NCI-H510A treated with DMSO at 0.1 percent for 48 hours (cell line): ENCODE measurements around the gene UCN2.

Experiments
- DNase-seq: peaks from one replicate; lab custom pipeline; 2025; lab: John Stamatoyannopoulos, UW

The UCN2 gene

DNA sequence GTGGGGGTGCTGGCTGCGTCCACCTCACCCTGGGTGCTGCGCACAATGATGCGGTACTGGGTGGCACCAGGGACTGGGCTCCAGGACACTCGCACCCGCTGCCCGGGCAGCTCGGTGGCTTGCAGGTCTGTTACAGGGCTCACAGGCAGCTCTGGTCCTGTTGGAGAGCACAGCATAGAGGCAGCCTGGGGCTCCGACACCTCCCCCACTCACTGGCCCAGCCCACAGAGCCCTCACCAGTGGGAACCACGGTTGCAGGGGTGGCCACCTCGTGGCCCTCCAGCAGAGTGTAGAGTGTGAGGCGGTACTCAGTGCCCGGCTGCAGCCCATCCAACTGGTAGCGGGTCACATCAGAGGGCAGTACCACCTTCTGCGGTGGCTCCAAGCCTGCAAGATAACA lies 27.9 kb upstream of the UCN2 start:
- DNase-seq = no peak

DNA sequence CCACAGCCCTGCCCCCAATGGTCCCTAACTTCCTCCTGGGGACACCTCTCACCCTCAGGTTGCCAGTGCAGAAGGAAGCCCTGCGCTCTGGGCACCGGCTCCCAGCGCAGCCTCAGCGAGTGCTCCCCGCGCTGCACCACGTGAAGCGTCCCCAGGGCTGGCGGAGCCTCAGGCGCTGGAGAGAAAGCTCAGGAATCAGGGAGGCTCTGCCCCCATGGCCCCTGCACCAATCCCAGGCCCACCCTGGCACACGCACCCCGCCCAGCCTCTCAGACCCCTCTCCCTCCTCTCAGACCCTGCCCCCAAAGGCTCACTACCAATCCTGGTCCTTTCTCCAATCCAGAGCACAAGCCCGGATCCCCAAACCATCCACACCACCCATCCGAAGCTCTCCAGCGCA lies 24.6 kb upstream of the UCN2 start:
- no peak for DNase-seq

GRCh38 chr3:48587686-48588085 lies 24.1 kb upstream of the UCN2 start:
- no peak for DNase-seq

DNA sequence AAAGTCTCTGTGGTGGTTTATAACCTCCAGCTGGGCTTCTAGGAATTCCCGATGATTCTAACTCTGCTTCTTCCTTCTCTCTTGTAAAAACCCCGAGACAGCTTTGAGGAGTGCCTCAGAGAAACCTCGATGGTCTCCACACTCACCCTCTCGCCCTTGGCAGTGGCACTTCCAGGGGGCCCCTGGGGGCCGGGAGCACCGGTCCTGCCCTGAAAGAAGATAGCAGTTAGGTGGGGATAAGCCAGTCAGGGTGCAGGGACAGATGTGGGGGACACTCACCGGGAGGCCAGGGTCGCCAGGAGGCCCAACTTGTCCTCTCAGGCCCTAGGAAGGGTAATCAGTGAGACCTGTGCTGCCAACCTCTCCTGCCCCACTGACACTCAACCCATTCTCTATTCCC lies 21.8 kb upstream of the UCN2 start:
- DNase-seq = no peak

- DNase-seq = no peak
These were observed 21.3 kb upstream of the UCN2 start for GRCh38 chr3:48584836-48585235.

- DNase-seq = no peak
These were observed 18.3 kb upstream of the UCN2 start for GRCh38 chr3:48581621-48582481.

DNA sequence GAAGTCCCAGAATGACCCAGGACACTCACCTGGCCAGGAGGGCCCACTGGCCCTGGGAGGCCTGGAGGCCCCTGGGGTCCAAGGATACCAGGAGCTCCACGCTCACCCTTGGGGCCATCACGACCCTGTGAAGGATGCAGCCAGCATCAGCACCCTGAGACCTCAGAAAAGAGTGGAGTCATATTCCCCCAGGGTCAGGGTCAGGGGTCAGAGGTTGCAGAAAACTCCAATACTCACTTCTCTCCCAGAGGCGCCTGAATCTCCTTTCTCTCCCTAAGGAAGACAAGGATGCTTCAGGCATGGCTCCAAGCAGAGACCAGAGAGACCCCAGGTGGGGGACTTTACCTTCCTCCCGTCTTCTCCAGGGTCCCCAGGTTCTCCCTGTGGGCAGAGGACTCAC lies 13.1 kb upstream of the UCN2 start:
- no peak for DNase-seq

DNA sequence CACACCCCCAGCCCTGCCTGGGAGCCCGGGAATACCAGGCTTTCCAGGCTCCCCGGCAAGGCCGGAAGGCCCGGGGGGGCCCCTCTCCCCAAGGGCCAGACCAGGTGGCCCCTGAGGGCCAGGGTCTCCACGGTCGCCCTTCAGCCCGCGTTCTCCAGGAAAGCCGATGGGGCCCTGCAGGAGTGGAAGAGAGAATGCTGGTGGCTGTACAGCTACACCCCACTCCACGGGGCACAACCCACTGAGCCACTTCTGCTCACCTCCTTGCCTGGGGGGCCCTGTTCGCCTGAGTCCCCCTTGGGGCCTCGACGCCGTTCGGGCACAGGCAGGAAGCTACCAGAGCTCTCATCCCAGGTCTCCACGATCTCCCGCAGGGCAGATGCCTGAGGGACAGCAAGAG lies 11.8 kb upstream of the UCN2 start:
- no peak for DNase-seq

DNA sequence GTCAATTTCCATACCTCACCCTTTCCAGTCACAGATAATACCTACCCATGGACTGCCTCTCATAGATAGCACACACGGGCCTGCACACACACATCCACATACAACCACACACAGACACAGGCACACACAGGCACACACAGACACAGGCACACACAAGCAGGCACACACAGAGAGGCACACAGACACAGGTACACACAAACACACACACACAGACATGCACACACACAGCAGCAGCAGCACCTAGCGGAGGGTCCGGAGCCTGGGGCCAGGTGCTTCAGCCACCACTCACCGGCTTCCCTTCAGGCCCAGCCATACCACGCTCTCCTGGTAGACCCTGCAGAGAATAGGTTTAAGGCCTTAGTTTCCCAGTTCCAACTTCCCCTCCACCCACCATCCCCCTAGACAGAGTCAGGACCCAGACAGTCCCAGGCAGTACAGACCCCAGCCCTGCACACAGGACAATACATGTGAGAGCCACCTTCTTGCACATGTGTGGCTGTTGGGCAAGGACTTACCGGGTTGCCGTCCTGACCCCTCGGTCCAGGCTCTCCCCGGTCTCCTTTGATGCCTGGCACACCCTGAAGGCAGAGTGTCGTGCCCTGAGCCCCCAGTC lies 10.5 kb upstream of the UCN2 start:
- no peak for DNase-seq

DNA sequence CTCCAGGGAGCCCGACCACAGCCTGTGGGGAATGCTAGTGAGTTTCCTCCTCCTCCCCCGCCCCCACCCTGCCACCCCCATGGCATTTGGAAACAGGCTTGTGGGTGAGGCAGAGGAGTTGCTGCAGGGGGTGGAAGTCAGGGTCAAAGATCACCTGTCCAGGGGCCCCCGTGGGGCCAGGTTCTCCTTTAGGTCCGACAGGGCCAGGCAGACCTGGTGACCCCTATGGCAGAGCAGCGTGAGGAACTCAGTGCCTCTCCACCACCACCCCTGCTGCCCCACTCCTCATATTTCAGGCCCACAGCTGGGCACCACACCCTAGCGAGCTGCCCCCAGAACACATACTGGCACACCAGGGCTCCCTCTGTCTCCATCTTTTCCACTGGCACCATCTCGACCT lies 8.9 kb upstream of the UCN2 start:
- no peak for DNase-seq

- no peak for DNase-seq
These were observed 8.4 kb upstream of the UCN2 start for GRCh38 chr3:48571938-48572337.

- DNase-seq = no peak
These were observed 6.3 kb upstream of the UCN2 start for GRCh38 chr3:48569808-48570450.

DNA sequence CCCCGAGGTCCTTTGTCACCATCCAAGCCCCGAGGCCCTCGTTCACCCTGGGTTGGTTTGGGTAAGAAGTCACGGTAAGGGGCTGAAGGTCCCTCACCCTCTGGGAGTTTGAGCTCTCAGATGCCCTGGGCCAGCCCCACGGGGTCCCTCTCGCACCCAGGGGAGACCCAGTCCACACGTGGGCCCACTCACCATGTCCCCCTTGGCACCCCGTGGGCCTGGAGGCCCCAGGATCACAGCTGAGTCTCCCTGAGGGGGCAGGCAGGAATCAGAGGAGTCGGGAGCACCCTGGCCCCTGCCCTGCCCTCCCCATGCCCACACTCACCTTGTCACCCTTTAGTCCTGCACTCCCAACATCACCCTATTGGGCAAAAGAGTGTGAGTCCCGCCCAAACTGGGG lies 5.8 kb upstream of the UCN2 start:
- no peak for DNase-seq

GRCh38 chr3:48568476-48568875 lies 4.9 kb upstream of the UCN2 start:
- no peak for DNase-seq

DNA sequence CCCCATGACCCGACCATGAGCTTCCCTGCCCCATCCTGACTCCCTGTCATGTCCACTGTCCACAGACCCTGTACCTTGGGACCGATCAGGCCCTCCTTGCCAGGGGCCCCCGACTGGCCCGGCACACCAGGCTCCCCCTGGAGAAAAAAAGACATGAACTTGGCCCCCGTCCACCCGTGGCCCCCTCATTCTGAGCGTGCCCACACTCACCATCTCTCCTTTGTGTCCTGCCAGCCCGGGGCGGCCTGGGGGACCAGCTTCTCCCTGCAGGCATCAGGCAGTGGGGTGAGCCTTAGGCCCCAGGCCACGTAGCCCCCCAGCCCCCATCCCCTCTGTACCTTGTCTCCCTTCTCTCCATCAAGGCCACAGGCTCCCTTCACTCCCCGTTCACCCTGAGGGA lies 3.9 kb upstream of the UCN2 start:
- no peak for DNase-seq

- DNase-seq = no peak
These were observed 3.5 kb upstream of the UCN2 start for GRCh38 chr3:48567090-48567489.

- DNase-seq = no peak
These were observed 2.8 kb upstream of the UCN2 start for GRCh38 chr3:48566401-48566760.

DNA sequence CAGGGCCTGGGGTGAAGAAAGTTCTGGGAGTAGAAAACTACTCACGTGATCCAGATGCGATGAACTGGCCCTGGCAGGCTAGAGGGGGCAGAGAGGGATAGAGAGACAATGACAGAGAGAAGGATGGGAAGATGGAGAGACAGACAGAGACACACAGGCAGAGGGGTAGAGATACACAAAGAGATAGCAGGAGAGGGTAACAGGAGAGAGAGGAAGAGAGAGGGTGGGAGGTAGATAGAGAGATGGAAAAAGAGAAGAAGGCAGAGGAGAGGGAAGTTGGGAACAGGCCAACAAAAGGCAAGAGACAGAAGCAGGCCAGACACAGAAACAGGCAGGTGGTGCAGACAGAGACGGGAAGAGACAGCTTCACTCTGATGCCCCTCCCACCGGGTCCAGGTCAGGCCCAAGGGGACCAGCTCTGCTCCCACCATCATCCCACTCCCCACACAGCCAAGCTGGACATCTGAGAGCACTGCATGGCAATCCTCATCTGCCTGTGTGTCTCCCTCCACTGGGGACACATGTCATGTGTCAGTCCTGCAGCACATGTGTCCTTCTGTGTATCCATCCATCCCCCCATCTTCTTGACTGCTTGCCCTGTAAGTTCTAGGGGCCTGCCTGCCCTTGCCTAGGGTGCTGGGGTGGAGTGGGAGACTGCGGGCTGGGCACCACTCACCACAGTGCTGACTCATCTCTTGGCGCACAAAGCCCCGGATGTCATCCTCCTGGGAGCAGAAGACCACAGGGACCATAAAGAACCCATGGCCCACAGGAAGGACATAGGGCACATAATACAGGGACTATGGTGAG lies 2.2 kb upstream of the UCN2 start:
- no peak for DNase-seq

DNA sequence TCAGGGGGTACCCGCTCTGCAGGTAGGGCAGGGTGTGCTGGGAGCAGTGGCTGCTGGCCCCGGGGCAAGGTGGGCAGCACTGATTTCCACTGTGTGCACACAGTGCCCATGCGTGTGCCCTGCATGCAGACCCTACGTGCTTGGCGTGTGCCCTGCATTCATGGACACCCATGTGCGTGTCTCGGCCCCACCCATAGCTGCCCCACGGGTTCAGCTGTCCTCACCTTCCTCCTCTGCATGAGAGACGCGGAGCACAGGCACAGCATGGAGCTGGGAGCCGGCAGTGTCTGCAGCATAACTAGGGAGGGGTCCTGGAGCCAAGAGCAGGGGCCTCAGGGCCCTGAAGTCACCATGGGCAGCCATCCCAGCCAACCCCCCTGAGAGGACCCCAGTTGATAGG lies 1.6 kb upstream of the UCN2 start:
- no peak for DNase-seq

GRCh38 chr3:48564667-48565066 lies 1.1 kb upstream of the UCN2 start:
- no peak for DNase-seq

DNA sequence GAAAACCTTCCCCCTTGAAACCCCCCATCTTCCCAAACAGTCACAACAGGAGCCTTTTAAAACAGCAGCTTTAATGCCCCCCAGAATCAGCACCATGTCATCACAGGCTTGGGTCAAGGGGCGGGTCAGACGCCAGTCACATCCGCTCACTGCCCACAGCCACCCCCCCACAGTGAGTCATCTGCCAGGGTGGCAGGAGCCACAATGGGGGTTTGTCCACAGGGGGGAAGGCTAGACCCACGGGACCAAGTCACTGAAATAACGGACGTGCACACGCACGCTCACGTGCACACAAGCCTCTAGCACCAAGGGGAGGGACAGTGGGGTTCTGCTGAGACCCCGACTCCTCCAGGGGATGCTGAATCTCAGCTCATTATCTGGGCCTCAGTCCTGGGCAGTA lies 441 bp upstream of the UCN2 start:
- no peak for DNase-seq

DNA sequence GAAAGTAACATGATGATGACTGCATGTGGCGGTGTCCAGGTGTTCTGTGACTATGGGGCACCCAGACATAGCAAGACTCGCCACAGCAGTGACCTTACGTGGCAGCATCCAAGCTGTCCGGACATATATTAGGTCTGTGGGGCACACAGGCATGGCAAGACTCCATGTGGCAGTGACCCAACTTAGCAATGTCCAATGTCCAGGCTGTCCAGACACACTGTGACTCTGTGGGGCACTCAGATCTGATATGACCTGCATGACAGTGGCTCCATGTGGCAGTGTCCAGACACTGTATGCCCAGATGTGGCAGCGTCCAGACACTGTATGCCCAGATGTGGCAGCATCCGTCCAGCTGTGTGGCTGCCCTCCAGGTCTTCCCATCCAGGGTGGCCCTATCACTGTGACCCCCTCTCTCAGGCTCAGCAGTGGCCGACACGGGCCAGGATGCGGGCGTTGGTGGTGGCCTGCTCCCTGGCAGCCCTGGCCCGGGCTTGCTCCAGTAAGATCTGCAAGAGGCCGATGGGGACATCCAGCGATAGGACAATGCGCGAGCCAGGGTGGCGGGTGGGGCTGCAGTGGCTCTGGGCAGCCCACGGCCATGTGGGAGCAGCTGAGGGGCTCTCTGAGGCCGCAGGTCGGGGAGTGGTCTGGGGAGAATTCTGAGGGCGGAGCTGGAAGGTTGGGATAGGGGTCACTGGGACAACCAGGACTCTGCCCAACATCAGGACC lies 1.1 kb downstream of the UCN2 start:
- DNase-seq = no peak
